RWPE1 (cell line): ENCODE results near the gene INTS6L.

ENCODE experiments used
- CTCF ChIA-PET: fragments of 350-600 bp; sonication (Branson Sonifier 250); formaldehyde crosslinking; extraction: SDS; loops from one replicate; lab custom pipeline; 2021; lab: Yijun Ruan, JAX
- POLR2A ChIA-PET: fragments of 400-600 bp; formaldehyde crosslinking; extraction: SDS; loops from one replicate; lab custom pipeline; 2020; ENCODE audit warnings: antibody characterized with exemption; ENCODE audit not compliant: low non-redundant PET; lab: Yijun Ruan, JAX
- DNase-seq: peaks from one replicate; pipeline ENCODE4 v3.0.0; 2012; ENCODE audit warnings: low spot score
- H3K27ac ChIP-seq: fragments of 450-650 bp; 2 replicates; pipeline ENCODE4 v1.5.1; 2017
- CTCF ChIP-seq: fragments of 450-650 bp; conservative IDR thresholded peaks from 2 replicates; pipeline ENCODE4 v1.5.1; 2017; ENCODE audit warnings: low read depth, mild to moderate bottlenecking

The INTS6L gene

GRCh38 chrX:135505351-135505750, 15.1 kb upstream of the INTS6L start:
- POLR2A ChIA-PET: no interaction called here
- peak overlapping the region; percentile 52; the same call in 1 of the 2 replicates for H3K27ac ChIP-seq
- no peak for DNase-seq
- TF ChIP-seq CTCF: no peak
- CTCF ChIA-PET: interaction anchor here (0.5 kb wide), 1 partner anchor 1585 kb away, joined by 3 read pairs; no protein-coding TSS in a partner anchor

DNA sequence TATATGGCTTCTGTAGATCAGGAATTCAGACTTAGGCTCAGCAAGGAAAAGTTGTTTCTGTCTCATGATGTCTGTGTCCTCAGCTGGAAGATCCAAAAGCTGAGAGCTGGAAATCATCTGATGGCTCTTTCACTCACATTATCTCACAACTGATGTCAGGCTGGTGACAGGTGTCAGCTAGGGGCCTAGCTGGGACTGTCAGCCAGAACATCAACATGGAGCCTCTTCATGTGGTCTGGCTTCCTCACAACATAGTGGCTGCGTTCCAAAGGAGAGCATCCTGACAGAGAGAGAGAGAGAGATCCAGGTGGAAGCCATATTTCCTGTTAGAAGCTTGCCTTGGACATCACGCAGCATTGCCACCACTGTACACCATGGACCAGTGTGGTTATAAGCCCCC, 10.6 kb upstream of the INTS6L start:
- no peak for DNase-seq
- H3K27ac ChIP-seq: no peak overlapping the region
- CTCF ChIA-PET: no interaction called here
- no peak for TF ChIP-seq CTCF
- POLR2A ChIA-PET: no interaction called here

- no peak overlapping the region for H3K27ac ChIP-seq
- no peak for DNase-seq
- CTCF ChIA-PET: interaction anchor here (0.6 kb wide), 1 partner anchor 143 kb away, joined by 3 read pairs; no protein-coding TSS in a partner anchor
- TF ChIP-seq CTCF: no peak
- POLR2A ChIA-PET: no interaction called here
Observed at GRCh38 chrX:135512508-135513129, 7.8 kb upstream of the INTS6L start.

DNA sequence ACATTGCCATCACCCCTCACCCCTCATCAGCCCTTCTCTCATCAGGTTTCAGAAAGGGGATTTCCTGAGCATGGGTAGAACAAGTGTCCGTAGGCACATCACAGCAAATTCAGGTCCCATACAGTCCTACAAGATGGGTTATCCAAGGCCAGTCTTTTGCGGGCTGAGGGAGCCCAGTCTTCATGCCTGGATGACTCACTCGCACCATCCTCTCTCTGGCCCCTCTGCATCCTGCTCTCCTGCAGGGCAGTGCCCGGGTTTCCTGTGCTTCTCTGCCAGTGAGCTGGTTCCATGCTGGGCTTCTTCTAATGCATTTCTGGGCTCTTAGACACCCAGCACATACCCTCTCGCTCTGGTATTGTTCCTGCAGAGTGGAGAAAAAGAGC, 7.3 kb upstream of the INTS6L start:
- POLR2A ChIA-PET: no interaction called here
- no peak for DNase-seq

GRCh38 chrX:135516376-135516775, 4.1 kb upstream of the INTS6L start:
- no peak overlapping the region for H3K27ac ChIP-seq
- TF ChIP-seq CTCF: no peak
- ChIA-PET POLR2A (no interaction called here), CTCF (interaction anchor here (0.7 kb wide), 1 partner anchor 440 kb away, joined by 3 read pairs; no protein-coding TSS in a partner anchor)
- DNase-seq: no peak

More for the DNA sequence above, 7.3 kb upstream of the INTS6L start:
- CTCF ChIA-PET: interaction anchor here (0.6 kb wide), 1 partner anchor 144 kb away, joined by 3 read pairs; no protein-coding TSS in a partner anchor
- no peak for TF ChIP-seq CTCF
- no peak overlapping the region for H3K27ac ChIP-seq

GRCh38 chrX:135518161-135518560, 2.3 kb upstream of the INTS6L start:
- TF ChIP-seq CTCF: no peak
- CTCF ChIA-PET: no interaction called here
- DNase-seq: no peak
- no peak overlapping the region for H3K27ac ChIP-seq
- POLR2A ChIA-PET: no interaction called here
